K562 (cell line): ENCODE data around the gene UBR3. TPM values are rescaled to one million over a fixed set of nuclear protein-coding genes. Genes with fewer than 3 reads are reported as not detected.

Source experiments
- CBFA2T2 ChIP-seq: fragments of 450-650 bp; conservative IDR thresholded peaks from 2 replicates; pipeline ENCODE4 v1.6.1; 2017; ENCODE audit warnings: mild to moderate bottlenecking
- CXXC5 ChIP-seq: fragments of 250-450 bp; sonication (Bioruptor Pico); IDR thresholded peaks from 2 replicates; pipeline ENCODE4 v1.8.0; 2022; ENCODE audit warnings: inconsistent platforms, mild to moderate bottlenecking, moderate library complexity
- DPF2 ChIP-seq: fragments of 450-650 bp; IDR thresholded peaks from 2 replicates; pipeline ENCODE4 v1.6.1; 2016
- LCOR ChIP-seq: sonication (generic); formaldehyde crosslinking; IDR thresholded peaks from 2 replicates; pipeline ENCODE4 v1.8.0; 2022; ENCODE audit warnings: mild to moderate bottlenecking, missing genetic modification reagents
- MAFF ChIP-seq: IDR thresholded peaks from 2 replicates; pipeline ENCODE4 v1.6.1; 2012; ENCODE audit warnings: low read length, improper control_type of control experiment
- MYBL2 ChIP-seq, 2 experiments: fragments of 450-650 bp in 1 of 2; sonication (generic) in 1 of 2; formaldehyde crosslinking in 1 of 2; IDR thresholded peaks; 2 replicates each; pipeline versions ENCODE4 v1.6.1 to v1.8.1; 2017 to 2022; ENCODE audit warnings: borderline replicate concordance in 1 of 2, inconsistent platforms in 1 of 2, low read depth in 1 of 2, mild to moderate bottlenecking in 1 of 2, missing genetic modification reagents in 1 of 2, moderate library complexity in 1 of 2
- NFE2 ChIP-seq: IDR thresholded peaks from 2 replicates; pipeline ENCODE4 v1.6.1; 2014; ENCODE audit warnings: antibody characterized with exemption, low read depth
- NR0B1 ChIP-seq: fragments of 450-650 bp; IDR thresholded peaks from one replicate; pipeline ENCODE4 v1.6.1; 2018; ENCODE audit warnings: mild to moderate bottlenecking, moderate library complexity; ENCODE audit not compliant: partially characterized antibody
- PKNOX1 ChIP-seq: fragments of 450-650 bp; IDR thresholded peaks from 2 replicates; pipeline ENCODE4 v1.6.1; 2016
- PML ChIP-seq: IDR thresholded peaks from 2 replicates; pipeline ENCODE4 v1.6.1; 2012; ENCODE audit warnings: low read length, inconsistent platforms
- REST ChIP-seq, 2 experiments: fragments of 450-650 bp; formaldehyde crosslinking in 1 of 2; IDR thresholded peaks; 2 replicates each; pipeline versions ENCODE4 v1.4.0 to v1.6.1; 2014 to 2020; ENCODE audit warnings: mild to moderate bottlenecking in 2 of 2, borderline replicate concordance in 1 of 2, low read depth in 1 of 2
- STAT5A ChIP-seq: IDR thresholded peaks from 2 replicates; pipeline ENCODE4 v1.6.1; 2012; ENCODE audit warnings: low read length, inconsistent platforms, borderline replicate concordance
- TAL1 ChIP-seq: fragments of 450-650 bp; IDR thresholded peaks from 2 replicates; pipeline ENCODE4 v1.6.1; 2016; ENCODE audit warnings: mild to moderate bottlenecking
- polyA plus RNA-seq, 8 experiments: library from polyadenylated mRNA; depleted of rRNA in 4 of 8; stranded (reverse) in 5 of 8; unstranded in 3 of 8; fragments of >200 nt; fragmentation: Nextera tagmentation in 2 of 8; fragmentation: Illumina TruSeq in 1 of 8; extraction: Ambion mirVana in 2 of 8; extraction: Trizol in 1 of 8; gene quantifications; 2 replicates each; pipeline versions ENCODE4 v1.2.1 to v1.2.3, GENCODE V29; 2011 to 2014; ENCODE audit warnings: inconsistent platforms in 1 of 8, missing spikeins in 1 of 8
- total RNA-seq, 7 experiments: library from RNA; depleted of rRNA in 6 of 7; stranded (reverse); fragments of >200 nt in 6 of 7; fragmentation: Illumina TruSeq in 2 of 7; extraction: Trizol in 2 of 7; gene quantifications; 2 replicates each; pipeline versions ENCODE4 v1.2.1 to v1.2.3, GENCODE V29; 2011 to 2021; ENCODE audit warnings: low replicate concordance in 1 of 7
- TF ChIP-seq, protein P1 (sequence below), 2 experiments: fragments of 150-350 bp in 1 of 2; IDR thresholded peaks; 2 replicates each; pipeline ENCODE4 v1.6.1; 2012 to 2016; ENCODE audit warnings: low read depth in 2 of 2, low read length in 2 of 2, mild to moderate bottlenecking in 1 of 2, moderate library complexity in 1 of 2

The UBR3 gene
- total and polyA plus RNA-seq, 9 of the 15 experiments (the other 6 are each of a cell fraction or from before 2014, with no cell fraction given) = 14.4 to 63.5 (median 40.4) TPM

DNA sequence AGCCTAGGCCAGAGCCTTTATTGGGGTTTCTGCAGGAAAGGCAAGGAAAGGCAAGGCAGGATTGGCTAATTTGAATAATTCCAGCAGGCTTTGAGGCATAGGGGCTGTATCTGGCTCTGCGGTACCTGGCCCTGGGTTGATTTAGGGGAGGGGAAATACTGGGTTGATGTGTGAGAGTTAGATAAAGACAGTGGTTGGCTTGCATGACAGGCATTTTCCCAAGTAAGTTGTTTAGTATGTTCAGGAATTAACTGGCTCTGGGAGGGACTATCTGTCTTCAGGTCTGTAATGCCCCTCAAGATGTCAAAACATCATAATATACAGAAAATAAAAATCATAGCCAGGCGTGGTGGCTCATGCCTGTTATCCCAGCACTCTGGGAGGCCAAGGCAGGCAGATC is 98.7 kb downstream of the UBR3 start (continued):
- TF ChIP-seq PKNOX1 (peak; percentile 85), MAFF (peak; percentile 55; the same call in 1 of the 2 replicates), TAL1 (peak; percentile 89), LCOR (peak; percentile 90), CBFA2T2 (peak; percentile 79), NFE2 (peak; percentile 90), REST (IDR thresholded peaks at IDR 0.05; ENCODE audit: borderline replicate concordance) (peak; percentile 73), REST (CRISPR knock-in tag; IDR thresholded peaks at IDR 0.05; ENCODE audit: low read depth) (no peak), NR0B1 (no peak), PML (peak; percentile 77; the same call in 1 of the 2 replicates), STAT5A (peak; percentile 68), DPF2 (peak; percentile 92), MYBL2 (IDR thresholded peaks at IDR 0.05; ENCODE audit: low read depth) (peak; percentile 76; the same call in 1 of the 2 replicates), MYBL2 (CRISPR knock-in tag; IDR thresholded peaks at IDR 0.05; ENCODE audit: borderline replicate concordance) (no peak), CXXC5 (CRISPR knock-in tag) (0 out of 2 replicates have a peak, but pooled peaks have one; percentile 45)
- TF ChIP-seq, protein P1, sequence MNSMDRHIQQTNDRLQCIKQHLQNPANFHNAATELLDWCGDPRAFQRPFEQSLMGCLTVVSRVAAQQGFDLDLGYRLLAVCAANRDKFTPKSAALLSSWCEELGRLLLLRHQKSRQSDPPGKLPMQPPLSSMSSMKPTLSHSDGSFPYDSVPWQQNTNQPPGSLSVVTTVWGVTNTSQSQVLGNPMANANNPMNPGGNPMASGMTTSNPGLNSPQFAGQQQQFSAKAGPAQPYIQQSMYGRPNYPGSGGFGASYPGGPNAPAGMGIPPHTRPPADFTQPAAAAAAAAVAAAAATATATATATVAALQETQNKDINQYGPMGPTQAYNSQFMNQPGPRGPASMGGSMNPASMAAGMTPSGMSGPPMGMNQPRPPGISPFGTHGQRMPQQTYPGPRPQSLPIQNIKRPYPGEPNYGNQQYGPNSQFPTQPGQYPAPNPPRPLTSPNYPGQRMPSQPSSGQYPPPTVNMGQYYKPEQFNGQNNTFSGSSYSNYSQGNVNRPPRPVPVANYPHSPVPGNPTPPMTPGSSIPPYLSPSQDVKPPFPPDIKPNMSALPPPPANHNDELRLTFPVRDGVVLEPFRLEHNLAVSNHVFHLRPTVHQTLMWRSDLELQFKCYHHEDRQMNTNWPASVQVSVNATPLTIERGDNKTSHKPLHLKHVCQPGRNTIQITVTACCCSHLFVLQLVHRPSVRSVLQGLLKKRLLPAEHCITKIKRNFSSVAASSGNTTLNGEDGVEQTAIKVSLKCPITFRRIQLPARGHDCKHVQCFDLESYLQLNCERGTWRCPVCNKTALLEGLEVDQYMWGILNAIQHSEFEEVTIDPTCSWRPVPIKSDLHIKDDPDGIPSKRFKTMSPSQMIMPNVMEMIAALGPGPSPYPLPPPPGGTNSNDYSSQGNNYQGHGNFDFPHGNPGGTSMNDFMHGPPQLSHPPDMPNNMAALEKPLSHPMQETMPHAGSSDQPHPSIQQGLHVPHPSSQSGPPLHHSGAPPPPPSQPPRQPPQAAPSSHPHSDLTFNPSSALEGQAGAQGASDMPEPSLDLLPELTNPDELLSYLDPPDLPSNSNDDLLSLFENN (IDR thresholded peaks at IDR 0.05; ENCODE audit: low read depth in 2 of 2, low read length in 2 of 2) = 0 out of 4 replicates have a peak, but pooled peaks of 1 of the 2 experiments have one; percentile 56
